Testis (tissue), 3 donors: ENCODE results near the gene NDUFAF2. TPM values are rescaled to one million over a fixed set of nuclear protein-coding genes. Genes with fewer than 3 reads are reported as not detected.

Experiments used
- DNase-seq: peaks from one replicate; pipeline ENCODE4 v3.0.0-alpha.2; 2019
- H3K27ac ChIP-seq, 2 donors: fragments of 200-600 bp; sonication (generic); one replicate each; pipeline ENCODE4 v1.5.1; 2019
- H3K27me3 ChIP-seq: fragments of 200-600 bp; sonication (generic); one replicate; pipeline ENCODE4 v1.5.1; 2019
- H3K36me3 ChIP-seq: fragments of 200-600 bp; sonication (generic); one replicate; pipeline ENCODE4 v1.5.1; 2017; ENCODE audit warnings: low read depth; ENCODE audit errors: missing control alignments
- H3K4me1 ChIP-seq: fragments of 200-600 bp; sonication (generic); one replicate; pipeline ENCODE4 v1.5.1; 2019
- H3K4me3 ChIP-seq, 2 donors: fragments of 200-600 bp; sonication (generic); one replicate each; pipeline ENCODE4 v1.5.1; 2017 to 2019
- H3K9me3 ChIP-seq: fragments of 200-600 bp; sonication (generic); one replicate; pipeline ENCODE4 v1.5.1; 2017
- POLR2A ChIP-seq: fragments of 450-650 bp; IDR thresholded peaks from one replicate; pipeline ENCODE4 v1.6.1; 2017; ENCODE audit warnings: antibody characterized with exemption, mild to moderate bottlenecking, moderate library complexity
- WGBS, 2 donors: methylation state at CpG; one replicate each; pipeline ENCODE4 v1.1.5; 2018; 5-methylcytosine and 5-hydroxymethylcytosine counted together
- intact Hi-C: fragments of 100-400 bp; cut with DNase I; formaldehyde crosslinking; loops from one replicate; pipeline ENCODE4 v1.15.1; 2023; ENCODE audit warnings: low total_unique reads
- polyA plus RNA-seq: library from polyadenylated mRNA; stranded (reverse); fragments of 350-450 nt; fragmentation: Illumina TruSeq; extraction: RNeasy Lipid Tissue Mini Kit (QIAGEN cat#74804); gene quantifications from one replicate; pipeline ENCODE4 v1.2.3, GENCODE V29; 2014; ENCODE audit warnings: low read depth, low replicate concordance; ENCODE audit not compliant: insufficient read depth
- total RNA-seq, 2 donors: library from RNA; depleted of rRNA; stranded (reverse); fragments of >200 nt; gene quantifications; one replicate each; pipeline ENCODE4 v1.2.3, GENCODE V29; 2016
- TF ChIP-seq, protein P1 (sequence below), 3 experiments: fragments of 450-650 bp in 2 of 3; fragments of 200-600 bp in 1 of 3; sonication (generic) in 1 of 3; IDR thresholded peaks; one replicate each; pipeline ENCODE4 v1.5.1; 2016 to 2019; ENCODE audit warnings: antibody characterized with exemption in 3 of 3, mild to moderate bottlenecking in 2 of 3, moderate library complexity in 1 of 3

NDUFAF2 gene
- total and polyA plus RNA-seq, 3 donors from 2014 or later, result 18.1 to 30.8 (median 22.3) TPM

DNA sequence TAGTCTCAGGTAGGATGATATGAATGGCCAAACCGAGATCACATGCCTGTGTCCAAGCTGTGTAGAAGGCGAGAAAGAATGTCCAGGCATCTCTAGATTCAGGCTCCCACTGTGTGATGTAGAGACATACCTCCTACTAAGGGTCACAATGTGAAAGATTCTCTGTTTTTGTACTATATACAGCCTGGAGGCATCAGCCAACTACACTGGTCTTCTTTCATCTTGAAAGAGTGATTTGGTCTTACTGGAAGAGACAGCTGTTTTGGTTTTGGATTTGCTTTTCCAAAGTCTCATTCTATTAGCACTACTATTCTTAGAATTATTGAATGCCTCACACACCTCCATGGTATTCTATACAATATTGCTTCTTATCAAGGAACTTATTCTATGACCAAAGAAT, 26.5 kb upstream of the NDUFAF2 start:
- Histone ChIP-seq H3K36me3 (no peaks in the 10 kb centered on the region), H3K9me3 (no peaks in the 10 kb centered on the region), H3K27ac (no peak overlapping the region), H3K4me3 (no peak overlapping the region), H3K27me3 (no peaks in the 10 kb centered on the region), H3K4me1 (no peaks in the 10 kb centered on the region)
- intact Hi-C loops, result no loop called here
- DNase-seq, result no peak
- 88 to 92% methylated on average over 2 of the region's 2 CpGs for WGBS, 2 donors
- no peak for TF ChIP-seq POLR2A
- TF ChIP-seq, protein P1, sequence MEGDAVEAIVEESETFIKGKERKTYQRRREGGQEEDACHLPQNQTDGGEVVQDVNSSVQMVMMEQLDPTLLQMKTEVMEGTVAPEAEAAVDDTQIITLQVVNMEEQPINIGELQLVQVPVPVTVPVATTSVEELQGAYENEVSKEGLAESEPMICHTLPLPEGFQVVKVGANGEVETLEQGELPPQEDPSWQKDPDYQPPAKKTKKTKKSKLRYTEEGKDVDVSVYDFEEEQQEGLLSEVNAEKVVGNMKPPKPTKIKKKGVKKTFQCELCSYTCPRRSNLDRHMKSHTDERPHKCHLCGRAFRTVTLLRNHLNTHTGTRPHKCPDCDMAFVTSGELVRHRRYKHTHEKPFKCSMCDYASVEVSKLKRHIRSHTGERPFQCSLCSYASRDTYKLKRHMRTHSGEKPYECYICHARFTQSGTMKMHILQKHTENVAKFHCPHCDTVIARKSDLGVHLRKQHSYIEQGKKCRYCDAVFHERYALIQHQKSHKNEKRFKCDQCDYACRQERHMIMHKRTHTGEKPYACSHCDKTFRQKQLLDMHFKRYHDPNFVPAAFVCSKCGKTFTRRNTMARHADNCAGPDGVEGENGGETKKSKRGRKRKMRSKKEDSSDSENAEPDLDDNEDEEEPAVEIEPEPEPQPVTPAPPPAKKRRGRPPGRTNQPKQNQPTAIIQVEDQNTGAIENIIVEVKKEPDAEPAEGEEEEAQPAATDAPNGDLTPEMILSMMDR (IDR thresholded peaks at IDR 0.05), result no peak

DNA sequence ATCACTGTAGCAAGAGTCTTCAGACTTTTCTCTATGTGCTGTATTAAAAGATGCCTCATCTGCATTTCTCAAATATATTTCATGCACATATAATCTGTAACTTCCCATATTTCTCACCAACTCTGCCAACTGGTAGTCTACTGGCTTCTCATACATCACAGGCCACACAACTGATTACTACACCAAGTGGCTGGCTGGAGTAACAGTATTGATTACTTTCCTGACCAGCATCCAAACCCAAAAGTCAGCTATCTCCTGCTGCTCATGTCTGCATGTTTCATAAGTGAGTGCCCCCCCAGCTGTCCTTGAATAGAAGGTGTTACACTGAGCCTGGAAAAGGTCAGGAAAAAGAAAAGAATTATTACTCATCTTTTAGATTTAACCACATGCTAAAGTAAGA, 17.6 kb upstream of the NDUFAF2 start:
- no peaks in the 10 kb centered on the region for H3K27me3 ChIP-seq
- no peak for DNase-seq
- intact Hi-C loops, result no loop called here
- TF ChIP-seq POLR2A, result no peak
- TF ChIP-seq, protein P1 (IDR thresholded peaks at IDR 0.05), result no peak
- no peak overlapping the region for H3K27ac ChIP-seq
- no peak overlapping the region for H3K4me3 ChIP-seq
- no peaks in the 10 kb centered on the region for H3K36me3 ChIP-seq
- H3K4me1 ChIP-seq, result no peaks in the 10 kb centered on the region
- H3K9me3 ChIP-seq, result no peaks in the 10 kb centered on the region

DNA sequence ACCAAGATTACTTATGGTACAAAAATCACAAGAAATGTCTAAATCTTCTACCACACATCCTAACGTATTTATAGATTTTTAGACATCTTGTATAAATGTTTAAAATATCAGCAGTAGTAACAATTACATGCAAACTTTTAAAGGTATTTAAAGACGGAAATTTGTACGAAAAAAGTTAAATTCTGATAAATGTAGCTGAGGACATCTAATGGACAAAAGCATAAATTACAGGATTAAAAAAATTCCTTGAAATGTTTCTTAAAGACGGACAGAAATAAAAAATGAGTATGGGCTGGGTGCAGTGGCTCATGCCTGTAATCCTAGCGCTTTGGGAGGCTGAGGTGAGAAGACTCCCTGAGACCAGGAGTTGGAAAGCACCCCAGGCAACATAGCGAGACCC, 16.0 kb upstream of the NDUFAF2 start:
- H3K4me3 ChIP-seq, result no peak overlapping the region
- intact Hi-C loops, result no loop called here

DNA sequence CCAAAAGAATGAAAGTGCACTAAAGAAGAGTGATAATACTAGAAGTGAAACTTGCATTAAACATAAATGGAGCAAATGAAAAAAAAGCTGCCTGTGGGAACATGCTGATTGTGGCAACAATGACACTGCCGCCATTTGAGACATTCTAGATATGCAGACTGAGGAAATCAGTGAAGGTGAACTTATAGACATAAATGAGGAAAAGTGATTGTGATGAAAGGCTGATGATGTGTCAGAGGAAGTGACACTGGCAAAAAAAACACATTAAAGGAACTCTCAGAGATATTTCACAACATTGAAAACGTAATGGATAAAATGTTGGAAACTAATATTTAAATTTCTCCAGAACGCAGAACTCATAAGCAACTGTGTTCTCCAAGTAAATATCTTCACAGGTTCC, 1.4 kb upstream of the NDUFAF2 start:
- no peaks in the 10 kb centered on the region for H3K9me3 ChIP-seq
- DNase-seq, result no peak
- H3K4me1 ChIP-seq, result peaks cover 5% of the 10 kb centered on the region
- H3K27ac ChIP-seq, result no peak overlapping the region
- TF ChIP-seq, protein P1 (IDR thresholded peaks at IDR 0.05), result no peak
- TF ChIP-seq POLR2A, result no peak
- 52 to 65% methylated on average over 3 of the region's 3 CpGs for WGBS, 2 donors
- intact Hi-C loops, result no loop called here
- no peaks in the 10 kb centered on the region for H3K36me3 ChIP-seq
- H3K27me3 ChIP-seq, result no peaks in the 10 kb centered on the region
- H3K4me3 ChIP-seq, result no peak overlapping the region

More for the DNA sequence above, 16.0 kb upstream of the NDUFAF2 start:
- WGBS, 2 donors, result 79 to 83% methylated on average over 6 of the region's 6 CpGs
- H3K27ac ChIP-seq, result no peak overlapping the region
- no peaks in the 10 kb centered on the region for H3K4me1 ChIP-seq
- H3K9me3 ChIP-seq, result no peaks in the 10 kb centered on the region
- no peaks in the 10 kb centered on the region for H3K27me3 ChIP-seq
- no peaks in the 10 kb centered on the region for H3K36me3 ChIP-seq
- no peak for DNase-seq
- TF ChIP-seq, protein P1 (IDR thresholded peaks at IDR 0.05), result no peak
- no peak for TF ChIP-seq POLR2A

DNA sequence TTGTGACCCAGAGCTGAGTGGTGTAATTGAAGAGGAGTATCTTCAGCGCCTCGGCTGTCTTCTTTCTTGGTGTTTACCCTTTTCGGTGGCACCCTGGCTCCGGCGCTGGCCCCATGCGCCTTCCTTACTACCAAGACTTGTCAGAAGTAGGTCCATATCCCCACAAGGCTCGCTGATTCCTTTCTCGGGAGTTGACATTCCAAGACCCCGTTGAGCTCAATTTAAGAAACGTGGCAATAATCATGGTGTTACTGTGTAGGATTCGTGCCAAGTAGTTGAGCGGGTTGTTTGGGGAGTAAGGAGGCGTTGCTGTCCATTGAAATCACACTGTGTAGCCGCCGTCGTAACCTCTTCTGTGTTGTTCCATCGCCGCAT, 795 bp downstream of the NDUFAF2 start:
- peaks cover 5% of the 10 kb centered on the region for H3K4me1 ChIP-seq
- no peaks in the 10 kb centered on the region for H3K27me3 ChIP-seq
- 0% methylated on average over 16 to 18 of the region's 18 CpGs for WGBS, 2 donors
- peak overlapping the region; percentile 62 to 66 for H3K27ac ChIP-seq
- H3K9me3 ChIP-seq, result no peaks in the 10 kb centered on the region
- TF ChIP-seq, protein P1 (IDR thresholded peaks at IDR 0.05), result no peak
- no peak for TF ChIP-seq POLR2A
- peak overlapping the region; percentile 78 to 79 for H3K4me3 ChIP-seq
- H3K36me3 ChIP-seq, result no peaks in the 10 kb centered on the region
- intact Hi-C loops, result no loop called here
- DNase-seq, result peak; percentile 56
